ENCODE data around the gene DNAJC16.
"Not testable (repeated sequence)": the region's sequence is repeated elsewhere in the genome, so short reads cannot be mapped to it uniquely, and the experiment has no call there.

DNAJC16 gene

GRCh38 chr1:15506831-15507230, 19.8 kb upstream of the DNAJC16 start:
- DNase-seq (ENCODE audit: low read depth, low spot score), result no peak

- no peak for DNase-seq (ENCODE audit: low read depth, low spot score)
Measured at GRCh38 chr1:15507278-15507677, 19.4 kb upstream of the DNAJC16 start.

GRCh38 chr1:15508700-15509487, 17.8 kb upstream of the DNAJC16 start:
- no peak for DNase-seq (ENCODE audit: low read depth, low spot score)

- no peak for DNase-seq (ENCODE audit: low read depth, low spot score)
Measured at GRCh38 chr1:15509586-15509985, 17.1 kb upstream of the DNAJC16 start.

GRCh38 chr1:15510611-15511405, 15.8 kb upstream of the DNAJC16 start:
- no peak for DNase-seq (ENCODE audit: low read depth, low spot score)

- DNase-seq (ENCODE audit: low read depth, low spot score), result no peak
Measured at GRCh38 chr1:15513192-15513591, 13.5 kb upstream of the DNAJC16 start.

- DNase-seq (ENCODE audit: low read depth, low spot score), result no peak
Measured at GRCh38 chr1:15513919-15514318, 12.7 kb upstream of the DNAJC16 start.

- DNase-seq (ENCODE audit: low read depth, low spot score), result not testable (repeated sequence)
Measured at GRCh38 chr1:15514557-15514956, 12.1 kb upstream of the DNAJC16 start.

- DNase-seq (ENCODE audit: low read depth, low spot score), result no peak
Measured at GRCh38 chr1:15515022-15515663, 11.5 kb upstream of the DNAJC16 start.

- no peak for DNase-seq (ENCODE audit: low read depth, low spot score)
Measured at GRCh38 chr1:15519625-15520024, 7.0 kb upstream of the DNAJC16 start.

GRCh38 chr1:15521206-15521906, 5.3 kb upstream of the DNAJC16 start:
- not testable (repeated sequence) for DNase-seq (ENCODE audit: low read depth, low spot score)

GRCh38 chr1:15522551-15522950, 4.1 kb upstream of the DNAJC16 start:
- DNase-seq (ENCODE audit: low read depth, low spot score), result no peak

- peak; percentile 29 for DNase-seq (ENCODE audit: low read depth, low spot score)
Measured at GRCh38 chr1:15523104-15524020, 3.3 kb upstream of the DNAJC16 start.

- no peak for DNase-seq (ENCODE audit: low read depth, low spot score)
Measured at GRCh38 chr1:15524021-15524282, 2.7 kb upstream of the DNAJC16 start, which contains the start of gene CASP9. CASP9 (minus strand) TSS chr1:15524215; CDS start chr1:15524200, 15 bp downstream.

GRCh38 chr1:15524283-15525049, 2.2 kb upstream of the DNAJC16 start:
- peak; percentile 94 for DNase-seq (ENCODE audit: low read depth, low spot score)

GRCh38 chr1:15525050-15526020, 1.3 kb upstream of the DNAJC16 start:
- DNase-seq (ENCODE audit: low read depth, low spot score), result peak; percentile 17

GRCh38 chr1:15526021-15526489, 593 bp upstream of the DNAJC16 start:
- no peak for DNase-seq (ENCODE audit: low read depth, low spot score)

GRCh38 chr1:15531003-15531402, 4.4 kb downstream of the DNAJC16 start:
- DNase-seq (ENCODE audit: low read depth, low spot score), result no peak

- DNase-seq (ENCODE audit: low read depth, low spot score), result no peak
Measured at GRCh38 chr1:15531682-15532081, 5.0 kb downstream of the DNAJC16 start.

Measured in brain pericyte (primary cell).